Stimulated activated CD4-positive, alpha-beta T cell treated with anti-CD3 and anti-CD28 coated beads, Interleukin-2, amount 100 ng/mL, for 4 hours (primary cell): ENCODE measurements around the gene DNAJB6.
A peak's percentile ranks its signal among the peaks of the same experiment; 100 is the strongest.

ENCODE experiments used
- DNase-seq: peaks from one replicate; pipeline ENCODE4 v3.0.0-alpha.2; 2020; ENCODE audit warnings: low read depth

Gene DNAJB6

DNA sequence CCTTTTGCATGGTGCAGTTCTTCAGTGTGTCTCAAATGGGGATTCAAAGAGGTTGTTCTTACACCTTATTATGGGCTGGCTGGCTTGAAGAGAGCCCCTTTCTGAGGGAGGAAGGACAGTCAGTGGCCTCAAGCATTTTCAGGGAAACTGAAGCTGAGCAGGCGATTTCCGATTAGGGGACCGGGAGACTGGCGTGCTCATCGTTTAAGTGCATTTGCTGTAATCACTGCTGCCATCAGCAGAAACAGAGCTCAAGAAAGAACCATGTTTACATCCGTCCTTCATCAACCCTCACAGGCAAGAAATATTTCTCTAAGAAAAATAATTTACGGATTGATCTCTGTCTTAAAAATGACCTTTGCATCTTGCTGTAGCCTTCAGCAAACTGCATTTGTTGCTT lies 32.2 kb downstream of the DNAJB6 start:
- no peak for DNase-seq

DNA sequence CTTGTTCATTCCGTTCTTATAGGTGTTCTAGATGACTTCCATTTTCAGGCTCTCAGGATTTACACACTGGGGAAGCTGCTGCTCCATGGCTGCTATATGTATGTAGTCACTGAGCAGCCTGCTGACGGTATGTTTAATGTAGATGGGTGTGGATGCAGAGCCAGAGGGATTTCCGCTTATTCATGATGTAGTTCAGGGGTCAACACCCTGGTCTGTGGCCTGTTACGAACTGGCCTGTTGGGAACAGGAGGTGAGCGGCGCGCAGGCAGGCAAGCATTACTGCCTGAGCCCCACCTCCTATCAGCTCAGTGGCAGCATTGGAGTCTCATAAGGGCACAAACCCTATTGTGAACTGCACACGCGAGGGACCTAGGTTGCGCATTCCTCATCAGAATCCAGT lies 33.9 kb downstream of the DNAJB6 start:
- DNase-seq: no peak

DNA sequence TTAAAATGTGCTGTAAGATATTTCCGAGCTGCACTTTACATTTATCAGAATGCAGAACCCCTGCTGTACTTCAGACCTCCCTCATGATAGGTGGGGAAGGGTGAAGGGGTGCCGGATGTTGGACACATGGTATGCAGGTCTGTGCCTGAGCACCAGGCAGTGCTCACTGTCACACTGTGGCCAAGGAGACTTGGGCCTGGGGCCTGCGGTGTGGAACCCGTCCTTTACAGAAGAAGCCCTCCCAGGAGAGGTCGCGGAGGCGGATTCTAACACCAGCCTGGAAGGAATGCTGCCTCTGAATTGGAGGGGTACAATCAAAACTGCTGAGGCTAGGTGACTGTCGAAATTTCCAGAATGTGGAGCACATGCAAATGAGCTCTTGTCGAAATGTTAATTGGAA lies 34.5 kb downstream of the DNAJB6 start:
- no peak for DNase-seq

DNA sequence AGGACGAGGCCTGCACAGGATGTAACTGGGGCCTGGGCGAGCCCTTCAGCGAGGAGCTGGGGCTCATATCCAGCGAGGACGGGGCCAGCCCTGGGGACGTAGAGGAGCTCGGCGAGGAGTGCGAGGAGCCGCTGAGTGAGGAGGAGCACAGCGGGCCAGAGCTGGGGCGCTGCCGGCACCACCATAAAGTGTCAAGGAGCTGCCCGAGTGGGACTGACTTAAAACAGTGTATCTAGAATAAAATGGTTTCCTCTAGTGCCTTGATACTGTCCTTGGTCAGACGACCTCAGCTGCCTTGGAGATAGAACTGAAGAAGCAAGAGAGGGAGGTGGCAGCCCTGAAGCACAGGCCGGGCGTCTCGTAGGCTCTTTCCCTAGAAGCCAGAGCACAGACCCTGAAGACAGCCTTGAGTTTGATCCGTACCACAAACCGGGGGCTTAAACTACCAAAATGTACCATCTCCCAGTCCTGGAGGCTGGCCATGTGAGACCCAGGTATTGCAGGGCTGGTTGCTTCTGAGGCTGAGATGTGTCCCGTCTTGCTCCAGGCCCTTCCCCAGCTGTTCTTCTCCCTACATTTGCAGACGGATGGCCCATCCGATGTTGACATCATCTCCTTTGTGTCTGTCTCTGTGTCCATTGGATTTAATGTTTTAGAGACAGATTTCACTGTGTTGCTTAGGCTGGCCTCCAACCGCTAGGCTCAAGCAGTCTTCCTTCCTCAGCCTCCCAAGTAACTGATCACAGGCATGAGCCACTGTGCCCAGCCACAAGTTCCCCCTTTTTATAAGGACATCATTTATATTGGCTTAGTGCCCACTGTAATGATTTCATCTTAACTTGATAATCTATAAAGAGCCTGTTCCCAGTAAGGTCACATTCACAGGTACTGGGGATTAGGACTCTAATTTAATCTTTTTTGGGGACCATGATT lies 35.8 kb downstream of the DNAJB6 start:
- no peak for DNase-seq

DNA sequence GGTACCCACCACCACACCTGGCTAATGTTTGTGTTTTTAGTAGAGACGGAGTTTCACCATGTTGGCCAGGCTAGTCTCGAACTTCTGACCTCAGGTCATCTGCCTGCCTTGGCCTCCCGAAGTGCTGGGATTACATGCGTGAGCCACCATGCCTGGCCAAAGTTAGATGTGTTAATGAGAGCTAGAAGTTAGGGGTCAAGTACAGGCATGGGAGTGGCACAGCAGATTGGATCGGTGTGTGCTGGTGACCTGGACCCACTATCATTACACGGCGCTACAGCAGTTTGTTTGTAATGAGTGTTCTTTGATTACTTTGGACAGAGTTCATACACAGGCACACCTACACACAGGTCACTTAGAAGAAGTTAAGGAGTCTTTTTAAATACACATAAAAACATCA lies 36.7 kb downstream of the DNAJB6 start:
- DNase-seq: no peak

DNA sequence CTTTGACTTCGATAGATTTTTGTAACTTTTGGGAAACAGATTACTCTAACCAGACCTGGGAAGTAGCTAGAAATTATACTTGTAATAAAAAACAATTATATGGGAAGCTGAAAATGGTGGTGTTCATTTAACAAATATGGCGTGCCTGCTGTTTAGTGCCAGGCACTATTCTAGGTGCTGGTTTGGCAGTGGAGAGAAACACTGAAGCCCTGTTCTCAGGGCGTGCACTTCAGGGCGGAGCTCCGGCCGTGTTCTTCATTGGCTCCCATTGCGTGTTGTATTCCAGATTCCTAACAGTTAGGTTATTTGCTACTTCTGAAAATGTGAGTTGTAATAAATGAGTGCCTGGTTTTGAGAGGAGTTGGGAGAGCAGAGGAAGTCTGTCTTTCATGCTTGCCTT lies 38.6 kb downstream of the DNAJB6 start:
- DNase-seq: no peak

DNA sequence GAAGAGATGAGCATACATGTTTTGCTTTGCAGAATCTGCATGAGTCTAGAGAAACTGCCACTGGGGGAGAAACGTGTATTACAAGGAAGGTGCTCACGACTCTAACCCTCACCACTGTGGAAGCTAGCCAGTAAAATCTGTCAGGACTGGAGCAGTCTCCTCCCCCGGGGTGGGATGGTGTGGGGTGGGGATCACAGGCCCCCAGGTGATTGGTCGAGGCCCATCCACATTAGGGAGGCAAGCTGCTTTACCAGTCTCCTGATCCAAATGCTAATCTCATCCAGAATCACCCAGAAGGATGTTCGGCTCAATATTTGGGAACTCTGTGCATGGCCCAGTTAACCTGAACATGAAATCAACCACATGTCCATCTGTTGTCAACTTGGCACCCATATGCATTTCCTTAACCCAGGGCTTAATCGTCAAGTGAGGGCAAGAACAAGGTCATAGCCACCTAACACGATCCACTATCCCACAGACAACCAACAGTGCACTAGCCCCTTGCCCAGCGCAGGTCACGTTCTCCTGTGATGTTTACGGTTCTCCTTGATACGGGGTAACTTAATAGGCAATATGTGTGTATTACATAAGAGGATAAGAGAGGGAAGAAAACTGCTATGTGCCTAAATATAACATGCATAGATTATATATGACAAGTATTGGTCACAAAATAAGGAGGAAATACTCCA lies 40.8 kb downstream of the DNAJB6 start:
- no peak for DNase-seq

DNA sequence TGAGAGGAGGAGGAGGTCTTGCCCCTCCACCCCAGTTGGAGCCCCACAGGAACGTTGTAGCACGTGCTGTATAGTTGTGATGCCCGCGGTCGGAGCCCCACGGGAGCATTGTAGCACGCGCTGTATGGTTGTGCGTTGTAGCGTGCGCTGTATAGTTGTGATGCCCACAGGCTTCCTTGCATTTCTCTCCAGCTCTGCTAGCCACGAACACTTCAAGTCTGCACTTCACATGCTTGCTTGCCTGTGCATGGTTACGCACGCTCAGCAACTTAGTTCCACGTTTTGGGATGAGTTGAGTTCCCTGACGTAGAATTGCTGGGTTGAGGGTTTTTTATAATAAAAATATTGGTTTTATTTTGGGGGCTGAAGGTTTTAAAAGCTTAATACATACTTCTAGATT lies 41.6 kb downstream of the DNAJB6 start:
- no peak for DNase-seq

DNA sequence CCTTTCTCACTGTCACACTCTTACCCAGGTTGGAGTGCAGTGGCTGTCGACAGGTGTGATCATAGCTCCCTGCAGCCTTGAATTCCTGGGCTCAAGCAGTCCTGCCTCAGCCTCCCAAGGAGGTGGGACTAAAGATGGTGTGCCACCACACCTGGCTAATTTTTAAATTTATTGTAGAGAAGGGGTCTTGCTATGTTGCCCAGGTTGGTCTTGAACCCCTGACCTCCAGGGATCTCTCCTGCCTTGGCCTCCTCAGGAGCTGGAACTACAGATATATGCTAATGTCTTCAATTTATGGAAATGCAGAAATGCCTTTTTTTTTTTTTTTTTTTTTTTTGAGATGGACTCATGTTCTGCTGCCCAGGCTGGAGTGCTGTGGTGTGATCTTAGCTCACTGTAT lies 42.7 kb downstream of the DNAJB6 start:
- DNase-seq: no peak

DNA sequence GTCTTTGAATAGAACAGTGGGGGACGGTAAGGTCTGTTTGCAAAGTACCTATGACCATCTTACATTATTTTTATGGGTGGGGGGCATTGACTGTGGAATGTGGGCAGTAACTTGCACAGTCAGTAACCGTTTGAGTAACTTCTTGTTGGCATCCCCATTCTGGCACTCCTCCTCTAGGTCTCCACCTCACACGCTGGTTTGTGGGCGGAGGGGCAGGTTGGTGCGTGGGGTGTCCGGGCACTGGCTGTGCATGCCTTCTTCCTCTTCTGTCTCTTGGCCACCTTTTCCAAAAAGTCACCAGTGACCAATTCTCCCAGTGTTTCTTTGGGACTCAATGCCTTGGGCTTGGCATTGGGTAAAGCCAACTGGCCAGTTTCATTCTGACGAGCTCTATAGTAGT lies 43.6 kb downstream of the DNAJB6 start:
- no peak for DNase-seq

DNA sequence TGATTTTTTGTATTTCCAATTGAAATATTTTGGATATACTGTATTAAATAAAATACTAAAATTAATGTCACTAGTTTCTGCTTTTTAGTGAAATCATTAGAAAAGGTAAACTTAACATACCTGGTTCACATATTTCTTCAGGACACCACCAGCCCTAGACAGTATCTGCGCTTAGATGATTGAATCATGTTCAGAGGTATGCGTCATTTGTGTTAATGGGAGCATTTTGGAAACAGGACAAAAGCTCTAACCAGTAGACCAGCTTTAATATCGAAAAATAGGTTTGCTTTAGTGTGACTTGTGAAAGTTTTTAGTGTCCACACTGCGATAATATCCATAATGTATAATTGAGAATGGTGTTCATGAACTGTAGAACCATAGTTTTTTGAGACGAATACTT lies 47.1 kb downstream of the DNAJB6 start:
- no peak for DNase-seq

DNA sequence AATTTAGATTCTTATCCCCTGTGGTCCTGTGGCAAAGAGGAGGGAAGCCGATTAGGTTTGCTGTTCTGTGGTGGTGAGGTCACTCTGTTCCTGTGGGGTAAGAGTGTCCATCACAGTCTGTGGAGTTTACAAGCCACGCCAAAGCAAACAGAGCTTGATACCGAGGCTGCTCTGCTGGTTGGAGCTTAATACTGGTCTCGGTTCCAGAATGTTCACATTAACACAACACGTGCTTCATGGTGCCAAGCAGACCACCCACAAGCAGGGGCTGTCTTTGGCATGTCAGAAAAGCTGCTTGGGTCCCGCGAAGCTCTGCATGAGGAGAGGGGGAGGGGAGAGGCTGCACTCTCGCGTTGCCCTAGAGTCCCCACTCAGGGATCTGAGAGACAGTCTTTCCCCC lies 47.5 kb downstream of the DNAJB6 start:
- no peak for DNase-seq

DNA sequence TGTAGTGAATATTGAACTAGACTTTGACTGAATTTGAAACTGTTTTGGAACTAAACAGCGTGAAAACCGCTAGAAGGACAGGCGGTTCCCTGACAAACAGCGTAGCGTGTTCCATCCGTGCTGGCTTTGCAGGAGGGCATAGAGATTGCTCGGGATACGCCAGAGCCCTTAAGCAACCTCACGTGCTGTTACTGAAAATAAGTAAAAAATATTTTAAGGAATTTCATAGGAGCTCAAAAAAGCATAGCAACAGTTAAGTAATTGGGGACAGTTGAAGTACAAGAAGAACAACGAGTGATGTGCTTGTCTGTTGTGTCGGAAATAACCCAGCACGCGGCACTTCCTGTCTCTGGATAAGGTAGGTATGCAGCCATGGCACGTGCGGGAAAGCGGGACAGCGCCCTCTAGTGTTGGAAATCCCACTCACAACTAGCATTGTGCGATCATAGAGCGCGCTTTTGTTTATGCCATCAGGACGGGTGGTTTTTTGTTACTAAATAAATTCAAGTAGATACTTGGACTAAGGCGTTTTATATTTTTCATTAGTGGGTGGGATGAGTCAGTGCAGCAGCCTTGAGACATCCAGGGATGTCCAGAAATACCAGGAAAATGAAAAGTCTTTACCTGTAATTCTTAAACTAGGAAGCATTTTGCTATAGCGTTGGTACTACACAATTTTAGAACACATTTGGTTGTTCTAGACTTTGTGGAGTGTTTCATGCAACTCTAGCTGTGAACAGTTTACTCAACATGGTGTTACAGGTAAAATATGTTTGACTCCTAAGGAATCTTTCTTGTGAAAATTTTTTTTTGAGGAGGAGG lies 50.4 kb downstream of the DNAJB6 start:
- peak; percentile 77 for DNase-seq

DNA sequence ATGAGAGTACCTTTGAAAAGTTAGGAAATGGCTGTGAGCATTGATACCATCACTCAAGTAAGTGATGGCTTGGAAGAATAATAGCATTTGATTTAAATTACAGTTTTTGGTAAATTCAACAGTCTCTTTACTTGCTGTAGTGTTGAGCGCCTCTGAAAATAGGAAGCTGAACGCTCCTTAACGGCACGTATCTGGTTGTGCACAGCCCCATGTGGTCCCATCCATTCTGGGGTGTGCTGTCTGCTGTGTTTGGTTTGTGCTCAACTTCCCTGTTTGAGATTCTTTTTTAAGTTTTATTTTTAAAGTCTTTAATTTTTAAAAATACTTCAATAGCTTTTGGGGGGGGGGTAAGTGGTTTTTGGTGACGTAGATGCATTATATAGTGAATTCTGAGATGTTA lies 51.5 kb downstream of the DNAJB6 start:
- no peak for DNase-seq

DNA sequence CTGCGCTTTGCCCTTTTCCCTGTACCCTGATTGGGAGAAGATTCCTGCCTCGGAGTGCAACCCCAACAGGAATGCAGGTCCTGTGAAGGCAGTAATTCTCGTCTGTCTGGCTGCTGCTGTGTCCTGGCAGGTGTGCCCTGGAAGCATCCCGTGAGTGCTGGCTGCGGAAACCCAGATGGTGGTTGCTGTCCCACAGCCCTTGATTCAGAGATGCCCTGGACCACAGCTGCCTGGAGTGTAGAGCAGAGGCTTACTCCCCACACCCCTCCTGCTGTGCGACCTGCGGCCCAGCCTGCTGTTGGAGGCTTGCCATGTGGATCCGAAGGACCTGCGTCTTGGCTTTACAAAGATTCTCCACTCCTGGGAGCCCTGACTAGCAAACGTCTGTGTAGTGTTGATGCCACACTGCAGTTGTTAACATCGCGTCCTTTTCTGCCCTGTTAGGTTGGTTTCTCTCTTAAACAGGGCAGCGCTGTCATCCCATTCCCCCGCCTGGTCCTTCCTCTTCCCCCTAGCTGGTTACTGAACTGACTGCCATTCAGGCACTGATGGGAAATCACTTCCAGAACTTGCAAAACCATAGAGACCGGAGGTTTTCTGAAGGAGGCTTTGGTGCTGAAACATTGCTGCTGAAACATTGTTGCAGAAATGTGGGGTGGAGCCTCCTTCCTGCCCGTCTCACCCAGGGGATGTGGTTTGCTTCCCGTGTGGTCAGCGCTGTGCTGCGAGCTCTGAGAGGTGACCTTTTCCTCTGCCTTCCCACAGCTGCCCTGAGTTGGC lies 53.3 kb downstream of the DNAJB6 start:
- no peak for DNase-seq

DNA sequence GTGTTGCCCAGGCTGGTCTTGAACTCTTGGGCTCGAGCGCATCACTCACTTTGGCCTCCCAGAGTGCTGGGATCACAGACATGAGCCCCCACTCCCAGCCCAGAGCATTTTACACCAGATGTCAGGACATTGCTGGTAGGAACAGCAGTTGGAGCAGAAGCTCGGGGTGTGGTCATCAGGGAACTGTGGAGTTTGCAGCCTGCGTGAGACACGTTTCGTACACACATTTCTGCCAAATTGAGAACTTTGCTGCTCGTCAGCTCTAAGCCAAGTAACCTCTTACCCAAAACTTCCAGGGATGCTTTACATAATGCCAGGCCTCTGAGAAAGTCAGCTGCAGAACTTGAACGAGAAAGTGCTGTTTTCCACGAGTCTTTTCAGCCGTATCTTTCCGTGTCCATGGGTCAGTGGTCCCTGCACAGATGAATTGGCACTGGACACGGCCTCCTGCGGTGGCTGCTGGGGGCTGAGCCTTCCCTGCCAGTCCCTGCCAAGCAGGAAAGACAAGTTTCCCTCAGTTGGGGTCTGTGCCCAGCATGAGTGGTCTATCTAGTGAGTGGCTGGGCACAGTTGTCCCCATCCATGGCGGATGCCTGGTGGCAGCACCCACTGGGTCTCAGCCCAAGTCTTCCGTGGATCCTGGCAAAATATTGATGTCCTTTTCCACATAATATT lies 54.4 kb downstream of the DNAJB6 start:
- DNase-seq: no peak

DNA sequence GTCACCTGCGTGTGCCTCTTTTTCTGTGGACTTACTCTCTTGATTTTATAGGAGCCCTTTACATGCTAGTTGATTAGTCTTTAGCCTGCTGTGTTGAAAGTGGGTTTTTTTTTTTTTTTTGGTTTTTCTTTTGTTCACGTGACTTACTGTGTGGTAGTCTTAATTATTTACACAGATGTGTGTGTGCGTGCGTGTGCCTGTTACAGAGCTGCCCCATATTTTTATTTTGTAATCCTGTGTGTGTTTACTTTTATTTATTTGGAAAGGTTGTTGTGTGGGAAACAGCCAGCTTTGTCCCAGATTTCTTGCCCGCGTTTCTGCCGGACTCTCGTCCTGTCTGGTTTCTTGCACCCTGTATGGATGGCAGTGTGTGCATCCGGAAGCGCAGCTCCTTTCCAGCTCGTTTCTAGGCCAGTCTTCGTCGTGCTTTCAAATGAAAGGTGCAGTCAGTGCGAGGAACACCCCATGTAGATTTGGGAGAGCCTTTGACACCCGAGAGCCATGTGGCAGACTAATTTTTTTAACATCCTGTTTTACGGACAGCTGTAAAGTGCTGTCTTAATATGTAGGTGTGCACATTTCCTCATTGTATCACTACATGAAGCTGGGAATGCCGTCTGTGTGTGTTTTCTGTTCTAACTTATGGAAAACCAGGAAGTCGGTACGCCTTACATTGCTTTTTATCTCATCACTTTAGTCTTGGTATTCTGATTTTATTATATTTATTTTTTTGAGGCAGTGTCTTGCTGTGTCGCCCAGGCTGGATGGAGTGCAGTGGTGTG lies 55.6 kb downstream of the DNAJB6 start:
- DNase-seq: no peak

DNA sequence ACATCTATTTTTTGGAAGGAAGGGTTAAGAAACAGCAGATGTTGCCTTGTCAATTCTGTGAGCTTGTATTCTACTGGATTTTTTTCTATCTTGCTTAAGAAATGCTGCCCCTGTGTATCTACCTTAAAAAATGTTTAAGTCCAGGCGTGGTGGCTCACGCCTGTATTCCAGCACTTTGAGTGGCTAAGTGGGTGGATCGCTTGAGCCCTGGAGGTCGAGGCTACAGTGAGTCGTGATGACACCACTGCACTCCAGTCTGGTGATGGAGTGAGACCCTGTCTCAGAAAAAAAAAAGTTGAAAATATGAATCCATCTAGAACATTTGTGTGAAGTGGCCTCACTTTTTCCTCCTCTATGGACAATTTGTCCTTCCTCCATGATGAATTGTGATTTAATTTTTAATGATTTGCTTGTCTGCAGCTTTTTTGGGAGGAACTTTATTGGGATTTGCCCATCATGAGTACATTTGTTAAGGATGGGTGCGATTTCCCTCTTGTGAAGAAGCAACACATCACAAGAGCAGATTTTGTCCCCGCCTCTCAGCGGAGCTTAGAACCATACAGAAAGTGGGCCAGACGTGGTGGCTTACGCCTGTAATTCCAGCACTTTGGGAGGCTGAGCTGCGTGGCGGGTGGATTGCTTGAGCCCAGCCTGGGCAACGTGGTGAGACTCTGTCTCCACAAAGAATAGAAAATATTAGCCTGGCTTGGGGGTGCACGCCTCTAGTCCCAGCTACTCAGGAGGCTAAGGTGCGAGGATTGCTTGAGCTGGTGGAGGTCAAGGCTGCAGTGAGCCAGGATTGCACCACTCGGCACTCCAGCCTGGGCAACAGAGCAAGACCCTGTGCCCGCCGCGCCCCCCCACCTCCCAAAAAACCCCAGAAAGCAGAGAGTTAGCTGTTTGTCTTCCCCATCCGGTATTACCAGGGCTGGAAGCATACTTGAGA lies 57.7 kb downstream of the DNAJB6 start:
- no peak for DNase-seq

DNA sequence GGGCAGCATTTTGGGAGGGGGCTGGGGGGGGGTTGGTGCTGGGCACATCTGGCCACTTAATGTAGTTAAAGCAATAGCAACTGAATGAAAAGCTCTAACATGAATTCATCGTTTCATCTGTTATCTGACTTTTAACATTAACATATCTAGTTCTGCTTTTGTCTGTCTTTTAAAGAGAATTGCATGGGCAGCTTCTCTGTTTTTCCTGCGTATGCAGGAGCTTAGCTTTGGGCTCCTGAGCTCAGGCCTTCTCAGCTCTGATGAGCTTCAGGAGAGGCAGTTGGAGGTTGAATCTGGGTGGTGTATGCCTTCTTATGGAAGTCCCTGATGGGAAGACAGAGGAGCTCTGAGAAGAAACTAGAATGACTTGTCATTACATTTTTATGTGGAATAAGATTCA lies 58.4 kb downstream of the DNAJB6 start:
- DNase-seq: no peak
